MCF 10A (cell line): ENCODE data around the gene UACA. TPM values are rescaled to one million over a fixed set of nuclear protein-coding genes. Genes with fewer than 3 reads are reported as not detected.
A peak's percentile ranks its signal among the peaks of the same experiment; 100 is the strongest.

Source experiments
- BruUV-seq: library from RNA; stranded (reverse); fragments of 400-500 nt; replicated peaks from 2 replicates; lab custom pipeline; 2021; lab: Mats Ljungman, UMichigan
- CTCF ChIA-PET: fragments of 300-600 bp; sonication (Branson Sonifier 250); formaldehyde crosslinking; extraction: SDS; loops from one replicate; lab custom pipeline; 2021; ENCODE audit warnings: antibody characterized with exemption, inconsistent platforms; lab: Yijun Ruan, JAX
- POLR2A ChIA-PET: fragments of 300-600, 350-650 bp; sonication (Branson Sonifier 250); formaldehyde crosslinking; extraction: SDS; loops from one replicate; lab custom pipeline; 2020; ENCODE audit warnings: antibody characterized with exemption, inconsistent platforms; lab: Yijun Ruan, JAX
- DNase-seq: peaks from one replicate; pipeline ENCODE4 v3.0.0-alpha.2; 2018; ENCODE audit not compliant: unreplicated experiment
- H3K27ac Mint-ChIP-seq: one replicate; pipeline ENCODE4 v1.8.0; 2022; ENCODE audit warnings: mild to moderate bottlenecking, low read depth, mixed read lengths; ENCODE audit not compliant: unreplicated experiment
- H3K27me3 Mint-ChIP-seq: one replicate; pipeline ENCODE4 v1.8.0; 2022; ENCODE audit warnings: mixed read lengths; ENCODE audit not compliant: insufficient read depth, unreplicated experiment
- H3K36me3 Mint-ChIP-seq: one replicate; pipeline ENCODE4 v1.8.0; 2022; ENCODE audit warnings: mild to moderate bottlenecking, moderate library complexity, mixed read lengths; ENCODE audit not compliant: insufficient read depth, unreplicated experiment
- H3K4me1 Mint-ChIP-seq: one replicate; pipeline ENCODE4 v1.8.0; 2022; ENCODE audit warnings: mixed read lengths; ENCODE audit not compliant: insufficient read depth, unreplicated experiment
- H3K4me3 Mint-ChIP-seq: one replicate; pipeline ENCODE4 v1.8.0; 2022; ENCODE audit warnings: mild to moderate bottlenecking, moderate library complexity, mixed read lengths; ENCODE audit not compliant: unreplicated experiment
- H3K9me3 Mint-ChIP-seq: one replicate; pipeline ENCODE4 v1.8.0; 2022; ENCODE audit warnings: mixed read lengths; ENCODE audit not compliant: unreplicated experiment
- intact Hi-C: fragments of 100-400 bp; cut with micrococcal nuclease; formaldehyde crosslinking; loops from 2 replicates; pipeline ENCODE4 v1.14.1; 2022
- total RNA-seq: library from RNA; stranded (reverse); gene quantifications from 2 replicates; pipeline ENCODE4 v1.2.3, GENCODE V29; 2022
- TF ChIP-seq, protein P1 (sequence below): fragments of 200-600 bp; IDR thresholded peaks from one replicate; pipeline ENCODE4 v1.8.0; 2022; ENCODE audit warnings: antibody characterized with exemption, mild to moderate bottlenecking; ENCODE audit not compliant: unreplicated experiment

Gene UACA
- total RNA-seq, 1 experiment from 2014 or later = 37.0 TPM

DNA sequence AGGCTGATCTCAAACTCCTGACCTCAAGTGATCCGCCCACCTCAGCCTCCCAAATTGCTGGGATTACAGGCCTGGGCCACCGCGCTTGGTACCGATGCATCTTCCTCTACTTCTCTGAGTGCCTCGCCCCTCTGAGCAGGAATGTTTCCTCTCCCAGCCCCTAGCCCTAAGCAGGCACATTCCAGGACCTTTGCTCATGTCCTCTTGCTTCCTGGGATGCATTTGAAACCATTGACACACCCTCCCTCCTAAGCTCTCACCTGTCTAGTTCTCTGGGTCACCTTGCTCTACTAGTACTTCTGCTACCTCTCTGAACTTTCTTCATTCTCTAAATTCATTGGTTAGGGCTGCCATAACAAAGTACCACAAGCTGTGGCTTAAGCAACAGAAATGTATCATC, 17.9 kb upstream of the UACA start:
- Mint-ChIP-seq H3K27me3 (no peaks in the 10 kb centered on the region), H3K9me3 (no peaks in the 10 kb centered on the region), H3K4me3 (no peak overlapping the region), H3K36me3 (no peaks in the 10 kb centered on the region), H3K27ac (no peak overlapping the region), H3K4me1 (peaks cover 34% of the 10 kb centered on the region)
- POLR2A ChIA-PET = interaction anchor here (1.3 kb wide), 1 partner anchor 18 kb away, joined by 4 read pairs; the partner anchor contains the start of gene UACA
- TF ChIP-seq, protein P1, sequence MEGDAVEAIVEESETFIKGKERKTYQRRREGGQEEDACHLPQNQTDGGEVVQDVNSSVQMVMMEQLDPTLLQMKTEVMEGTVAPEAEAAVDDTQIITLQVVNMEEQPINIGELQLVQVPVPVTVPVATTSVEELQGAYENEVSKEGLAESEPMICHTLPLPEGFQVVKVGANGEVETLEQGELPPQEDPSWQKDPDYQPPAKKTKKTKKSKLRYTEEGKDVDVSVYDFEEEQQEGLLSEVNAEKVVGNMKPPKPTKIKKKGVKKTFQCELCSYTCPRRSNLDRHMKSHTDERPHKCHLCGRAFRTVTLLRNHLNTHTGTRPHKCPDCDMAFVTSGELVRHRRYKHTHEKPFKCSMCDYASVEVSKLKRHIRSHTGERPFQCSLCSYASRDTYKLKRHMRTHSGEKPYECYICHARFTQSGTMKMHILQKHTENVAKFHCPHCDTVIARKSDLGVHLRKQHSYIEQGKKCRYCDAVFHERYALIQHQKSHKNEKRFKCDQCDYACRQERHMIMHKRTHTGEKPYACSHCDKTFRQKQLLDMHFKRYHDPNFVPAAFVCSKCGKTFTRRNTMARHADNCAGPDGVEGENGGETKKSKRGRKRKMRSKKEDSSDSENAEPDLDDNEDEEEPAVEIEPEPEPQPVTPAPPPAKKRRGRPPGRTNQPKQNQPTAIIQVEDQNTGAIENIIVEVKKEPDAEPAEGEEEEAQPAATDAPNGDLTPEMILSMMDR = no peak
- CTCF ChIA-PET = no interaction called here
- no peak for DNase-seq
- intact Hi-C loops = no loop called here
- BruUV-seq = no TSS peak

DNA sequence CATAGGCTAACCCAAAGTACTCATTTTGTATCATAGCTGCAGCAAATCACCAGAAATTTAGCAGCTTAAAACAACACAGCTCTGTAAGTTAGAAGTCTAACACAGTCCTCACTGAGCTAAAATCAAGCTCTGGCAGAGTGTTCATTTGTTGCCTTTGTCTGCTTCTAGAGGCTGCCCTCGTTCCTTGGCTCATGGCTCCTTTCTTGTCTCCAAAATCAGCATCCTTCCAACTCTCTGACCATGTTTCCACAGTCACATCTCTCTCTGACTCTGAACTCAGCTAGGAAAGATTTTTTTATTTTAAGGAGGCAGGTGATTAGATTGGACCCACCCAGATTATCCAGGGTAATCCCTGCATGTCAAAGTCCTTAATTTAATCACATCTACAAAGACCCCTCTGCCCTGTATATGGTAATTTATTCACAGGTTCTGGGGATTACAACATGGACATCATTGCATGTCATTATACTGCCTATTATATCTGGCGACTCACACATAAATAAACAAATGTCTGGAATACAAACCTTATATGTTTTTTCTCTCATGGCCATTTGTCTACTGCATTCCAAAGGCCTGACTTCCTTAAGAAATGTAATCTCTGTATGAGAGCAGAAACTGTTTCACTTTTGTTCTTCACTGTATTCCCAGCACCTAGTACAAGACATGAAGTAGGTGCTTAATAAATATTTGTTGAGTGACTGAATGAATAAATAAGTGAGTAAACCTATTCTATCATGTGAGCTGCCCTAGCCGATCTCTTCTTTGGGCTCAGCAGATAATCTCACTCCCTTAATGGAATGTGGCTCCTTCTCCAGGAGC, 15.1 kb upstream of the UACA start:
- peaks cover 26% of the 10 kb centered on the region for H3K4me1 Mint-ChIP-seq
- TF ChIP-seq, protein P1 = no peak
- no peak for DNase-seq
- POLR2A ChIA-PET = interaction anchor here (0.5 to 1.4 kb wide), 5 partner anchors 12 to 60 kb away, joined by 3 to 8 read pairs (median 4); partner anchors contain the start of gene UACA
- intact Hi-C loops = no loop called here
- H3K27me3 Mint-ChIP-seq = no peaks in the 10 kb centered on the region
- no peaks in the 10 kb centered on the region for H3K36me3 Mint-ChIP-seq
- H3K4me3 Mint-ChIP-seq = no peak overlapping the region
- no TSS peak for BruUV-seq
- H3K27ac Mint-ChIP-seq = no peak overlapping the region
- CTCF ChIA-PET = interaction anchor here (1.2 kb wide), 1 partner anchor 46 kb away, joined by 4 read pairs; no protein-coding TSS in a partner anchor
- no peaks in the 10 kb centered on the region for H3K9me3 Mint-ChIP-seq

GRCh38 chr15:70777170-70777926, 14.0 kb upstream of the UACA start:
- ChIA-PET POLR2A (interaction anchor here (0.5 to 0.7 kb wide), 2 partner anchors 13 to 59 kb away, joined by 4 read pairs; no protein-coding TSS in a partner anchor), CTCF (interaction anchor here (0.6 kb wide), 2 partner anchors 47 to 55 kb away, joined by 3 read pairs; no protein-coding TSS in a partner anchor)
- no peak overlapping the region for H3K27ac Mint-ChIP-seq
- intact Hi-C loops = no loop called here
- H3K27me3 Mint-ChIP-seq = no peaks in the 10 kb centered on the region
- H3K9me3 Mint-ChIP-seq = no peaks in the 10 kb centered on the region
- H3K4me1 Mint-ChIP-seq = peaks cover 26% of the 10 kb centered on the region
- TF ChIP-seq, protein P1 = no peak
- no peak overlapping the region for H3K4me3 Mint-ChIP-seq
- no peak for DNase-seq
- BruUV-seq = no TSS peak
- H3K36me3 Mint-ChIP-seq = no peaks in the 10 kb centered on the region

GRCh38 chr15:70775160-70775559, 11.8 kb upstream of the UACA start:
- Mint-ChIP-seq H3K27me3 (no peaks in the 10 kb centered on the region), H3K4me1 (peaks cover 30% of the 10 kb centered on the region), H3K4me3 (no peak overlapping the region), H3K27ac (no peak overlapping the region), H3K36me3 (no peaks in the 10 kb centered on the region), H3K9me3 (no peaks in the 10 kb centered on the region)
- no TSS peak for BruUV-seq
- ChIA-PET CTCF (no interaction called here), POLR2A (interaction anchor here (0.6 to 3.5 kb wide), 4 partner anchors 12 to 1329 kb away, joined by 3 to 19 read pairs (median 5); partner anchors contain the start of gene UACA)
- peak; percentile 55 for DNase-seq
- intact Hi-C loops = no loop called here
- TF ChIP-seq, protein P1 = no peak
